NCI-H82 treated with DMSO at 0.1 percent for 48 hours (cell line): ENCODE results near the gene CLDN14.

Experiments
- DNase-seq: peaks from one replicate; lab custom pipeline; 2025; ENCODE audit not compliant: unreplicated experiment; lab: John Stamatoyannopoulos, UW

Gene CLDN14, protein sequence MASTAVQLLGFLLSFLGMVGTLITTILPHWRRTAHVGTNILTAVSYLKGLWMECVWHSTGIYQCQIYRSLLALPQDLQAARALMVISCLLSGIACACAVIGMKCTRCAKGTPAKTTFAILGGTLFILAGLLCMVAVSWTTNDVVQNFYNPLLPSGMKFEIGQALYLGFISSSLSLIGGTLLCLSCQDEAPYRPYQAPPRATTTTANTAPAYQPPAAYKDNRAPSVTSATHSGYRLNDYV

DNA sequence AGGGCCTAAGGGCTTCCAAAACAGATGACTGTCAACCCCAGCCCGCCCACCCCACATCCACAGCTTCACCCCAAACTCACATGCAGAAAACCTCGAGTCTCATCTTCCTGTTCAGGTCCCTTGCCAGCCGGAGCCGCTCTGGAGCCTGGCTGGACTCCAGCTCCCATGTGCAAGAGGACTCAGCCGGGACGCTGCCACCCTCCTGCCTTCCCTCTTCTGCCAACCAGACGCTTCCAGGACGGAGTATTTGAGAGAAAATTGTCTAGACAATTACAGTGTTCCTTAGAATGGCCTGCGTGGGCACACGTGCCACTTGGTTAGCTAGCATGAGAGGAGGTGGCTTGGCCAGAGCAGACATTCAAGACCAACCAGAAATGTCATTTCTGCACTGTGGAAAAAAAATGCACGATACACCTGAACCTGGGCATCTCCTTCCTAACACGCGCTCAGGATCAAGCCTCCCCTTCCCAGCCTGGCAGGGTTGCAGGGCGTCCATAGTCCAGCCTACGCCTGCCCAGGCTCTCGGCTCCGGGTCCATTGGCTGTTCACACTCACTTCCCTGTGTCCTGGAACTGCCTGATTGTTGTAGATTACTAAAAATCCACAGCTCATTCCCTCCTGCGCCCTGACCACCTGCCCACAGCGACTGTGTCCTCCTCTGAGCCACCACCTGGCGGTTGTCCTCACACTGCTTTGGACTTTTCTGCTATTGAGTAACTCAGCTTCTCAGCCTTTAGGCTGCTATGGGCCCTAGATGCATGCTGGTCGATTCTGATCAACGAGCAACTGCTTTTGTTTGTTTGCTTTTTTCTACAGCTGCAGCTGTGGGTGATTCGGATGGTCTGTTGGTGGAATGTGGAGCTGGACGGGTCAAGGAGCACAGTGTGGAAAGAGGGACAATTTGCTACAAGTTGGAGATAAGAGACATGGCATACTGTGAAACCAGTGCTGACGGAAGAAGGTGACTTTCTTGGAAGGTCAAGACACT lies at the start of gene CLDN14:
CLDN14 (minus strand) TSS at position 708 of the 988 bp plus-strand sequence. CDS start 18,427 bp downstream, outside the sequence.
- DNase-seq = no peak

DNA sequence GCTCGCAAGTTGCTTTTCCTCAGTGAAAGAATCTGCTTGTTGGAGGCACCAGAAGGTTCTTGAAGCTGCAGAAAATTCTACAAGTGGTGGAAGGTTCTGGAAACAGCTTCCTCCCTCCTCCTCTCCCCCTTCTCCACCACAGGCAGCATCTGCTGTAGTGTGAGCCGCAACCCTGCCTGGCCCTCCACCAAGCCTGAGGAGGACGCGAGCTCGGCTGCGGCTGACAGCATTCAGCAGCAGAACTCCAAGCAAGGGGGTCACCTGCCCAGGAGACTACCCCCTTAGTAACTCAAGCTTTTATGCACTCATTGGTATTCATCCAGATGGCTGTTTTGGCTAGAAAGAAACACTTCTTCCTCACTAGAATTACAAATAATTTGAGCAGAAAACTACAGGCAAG lies 48.8 kb upstream of the CLDN14 start:
- DNase-seq = no peak

DNA sequence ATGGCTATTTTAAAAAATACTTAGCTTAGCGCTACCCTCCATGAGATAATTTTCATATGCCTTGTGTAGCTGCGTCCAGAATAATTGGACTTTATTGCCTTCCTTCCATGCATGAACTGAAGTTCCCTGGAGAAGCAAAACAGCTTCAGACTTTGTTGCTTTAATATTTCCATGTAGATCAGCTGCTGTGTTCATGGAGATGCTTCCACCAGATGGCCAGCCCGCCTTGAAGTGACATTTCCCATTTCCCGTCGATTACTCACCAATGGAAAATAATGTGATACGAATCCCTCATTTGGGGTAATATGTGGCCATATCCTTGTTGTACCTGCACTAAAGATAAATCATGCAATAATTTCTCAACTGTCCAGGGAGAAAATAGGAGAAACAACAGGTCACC lies 47.4 kb upstream of the CLDN14 start:
- DNase-seq = no peak

DNA sequence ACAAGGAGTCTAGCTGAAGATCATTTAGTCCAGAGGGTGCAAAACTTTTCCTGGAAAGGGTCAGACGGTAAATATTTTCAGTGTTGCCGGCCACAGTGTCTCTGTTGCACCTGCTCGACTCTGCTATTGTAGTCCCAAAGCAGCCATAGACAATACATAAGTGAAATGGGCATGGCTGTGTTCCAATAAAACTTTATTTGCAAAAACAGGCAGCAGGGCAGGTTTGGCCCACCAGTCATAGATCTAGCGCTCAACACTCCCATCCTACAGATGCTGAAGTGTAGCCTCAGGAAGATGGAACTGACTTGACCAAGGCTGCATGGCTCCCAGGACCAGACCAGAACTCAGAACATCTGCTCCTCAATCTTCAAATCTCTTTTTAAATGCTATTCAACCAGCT lies 46.2 kb upstream of the CLDN14 start:
- DNase-seq = no peak

DNA sequence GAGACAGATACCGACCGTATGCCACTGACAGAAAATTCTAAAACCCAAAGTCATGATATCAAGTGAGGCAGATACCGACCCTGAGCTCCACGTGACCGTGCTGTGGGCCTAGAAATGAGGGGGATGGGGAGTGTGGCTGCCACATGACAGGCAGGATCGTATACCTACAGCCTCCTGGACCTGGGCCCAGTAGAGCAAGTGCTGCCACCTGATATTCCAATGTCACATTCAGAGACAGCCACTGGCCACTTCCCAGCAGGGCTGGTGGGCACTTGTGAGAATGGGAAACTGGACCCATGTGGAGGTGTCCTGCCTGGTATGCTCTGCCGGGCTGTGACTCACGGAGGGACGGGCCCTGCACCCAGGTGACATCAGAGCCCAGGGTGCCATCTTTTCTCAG lies 44.6 kb upstream of the CLDN14 start:
- no peak for DNase-seq

DNA sequence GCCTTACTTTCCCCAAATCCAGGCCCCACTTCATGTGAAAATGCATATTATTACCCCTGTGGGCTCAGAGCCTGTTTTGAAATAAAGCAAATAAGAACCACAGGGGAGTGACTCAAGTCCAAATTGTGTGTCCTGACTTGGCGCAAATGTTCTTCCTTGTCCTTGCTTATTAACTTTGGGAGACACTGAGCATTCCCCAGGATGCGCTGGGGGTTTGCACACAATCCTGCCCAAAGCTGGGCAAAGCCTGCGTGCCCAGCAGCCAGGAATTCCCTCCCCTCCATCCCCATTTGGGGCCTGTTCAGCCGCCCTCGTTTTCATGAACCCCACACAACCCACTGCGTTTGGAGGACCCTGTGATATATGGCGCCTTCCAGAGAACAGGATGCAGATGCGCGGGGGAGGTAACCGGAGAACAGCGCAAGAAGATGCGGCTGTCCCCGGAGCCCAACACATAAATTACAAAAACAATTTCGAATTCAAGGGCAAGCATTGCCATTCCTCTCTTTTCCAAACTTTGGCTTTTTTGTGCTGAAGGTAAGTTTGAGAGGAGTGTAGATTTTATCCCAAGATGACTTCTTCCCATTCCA lies 42.4 kb upstream of the CLDN14 start:
- no peak for DNase-seq

DNA sequence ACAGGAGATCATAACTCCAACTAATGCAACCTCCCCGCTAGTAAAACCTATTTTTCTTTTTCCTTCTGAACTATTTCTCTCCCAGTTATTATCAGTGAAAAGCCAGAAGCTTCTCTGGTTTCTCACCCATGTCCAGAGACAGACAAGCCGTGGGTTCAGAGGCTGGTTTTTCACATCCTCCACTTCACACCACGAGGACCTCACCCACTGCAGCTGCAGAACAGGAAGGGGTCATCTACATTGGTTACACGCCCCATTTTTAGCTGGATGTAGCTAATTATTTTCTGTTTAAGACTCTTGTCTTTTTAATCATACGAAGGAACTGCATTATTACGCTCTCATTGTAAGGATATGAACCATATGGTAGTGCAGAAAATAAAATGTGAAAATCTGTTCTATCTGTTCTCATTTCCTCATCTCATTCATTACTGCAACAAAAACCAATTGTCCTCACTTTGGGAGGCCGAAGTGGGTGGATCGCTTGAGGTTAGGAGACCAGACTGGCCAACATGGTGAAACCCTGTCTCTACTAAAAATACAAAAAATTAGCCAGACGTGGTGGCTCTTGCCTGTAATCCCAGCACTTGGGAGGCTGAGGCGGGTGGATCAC lies 39.1 kb upstream of the CLDN14 start:
- DNase-seq = no peak

DNA sequence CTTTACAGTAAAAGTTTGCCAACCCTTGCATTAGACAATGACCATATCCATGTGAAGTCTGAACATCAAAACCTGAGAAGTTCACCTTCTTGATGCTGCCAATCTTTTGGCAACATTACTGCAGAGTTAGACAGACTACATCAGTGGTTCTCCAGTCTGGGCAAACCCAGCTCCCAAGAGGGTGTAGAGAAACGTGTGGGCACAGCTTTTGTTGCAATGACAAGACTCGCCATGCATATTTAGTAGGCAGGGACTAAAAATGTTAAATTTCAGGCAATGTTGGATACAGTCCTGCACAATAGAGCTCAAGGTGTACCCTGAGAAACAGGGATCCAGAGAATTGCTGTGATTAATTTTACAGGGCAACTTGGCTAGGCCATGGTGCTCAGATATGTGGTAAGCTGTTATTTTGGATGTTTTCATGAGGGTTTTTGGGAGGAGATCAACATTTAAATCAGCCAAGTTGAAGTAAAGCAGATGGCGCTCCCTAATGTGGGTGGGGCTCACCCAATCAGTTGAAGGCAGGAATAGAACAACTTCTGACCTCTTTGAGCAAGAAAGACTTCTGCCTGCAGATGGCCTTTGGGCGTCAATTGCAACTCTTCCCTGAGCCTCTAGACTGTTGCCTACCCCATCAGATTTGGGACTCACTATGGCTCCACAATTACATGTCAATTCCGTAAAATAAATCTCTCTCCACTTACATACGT lies 37.6 kb upstream of the CLDN14 start:
- no peak for DNase-seq

DNA sequence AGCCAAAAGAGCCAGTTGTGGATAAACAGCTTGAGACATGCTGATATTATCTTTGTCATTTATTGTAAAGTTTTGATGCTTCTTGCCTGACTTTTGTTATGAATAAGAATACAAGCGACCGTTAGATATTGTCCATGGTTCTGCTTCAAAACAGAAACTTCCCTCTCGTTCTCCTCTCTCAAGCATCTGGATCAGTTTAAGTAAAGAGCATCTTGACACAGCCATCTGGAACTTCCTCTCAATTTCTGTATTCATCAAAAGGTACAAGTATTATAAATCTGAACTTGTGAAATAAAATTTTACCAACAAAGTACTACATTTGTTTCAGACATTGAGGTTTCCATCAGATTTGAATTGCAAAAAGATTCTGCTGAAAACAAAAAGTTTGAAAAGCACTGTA lies 36.4 kb upstream of the CLDN14 start:
- no peak for DNase-seq

DNA sequence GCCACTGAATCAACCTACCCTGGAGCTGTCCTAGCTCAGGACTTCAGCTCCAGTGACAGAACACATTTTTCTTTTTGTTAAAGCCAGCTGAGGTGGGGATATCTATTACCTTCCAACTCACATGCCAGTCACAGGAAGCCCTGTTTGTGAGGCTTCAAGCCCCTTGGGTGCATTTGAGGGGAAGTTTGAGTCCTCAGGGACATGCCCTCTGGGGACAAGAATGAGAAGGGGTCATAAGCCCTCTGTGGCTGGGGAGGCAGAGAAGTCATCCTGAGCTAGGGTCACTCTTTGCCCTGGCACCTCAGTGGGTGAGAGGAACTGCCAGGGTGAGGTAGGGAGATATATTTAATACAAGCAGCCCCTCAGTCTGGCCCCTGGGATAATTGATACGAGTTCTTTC lies 33.5 kb upstream of the CLDN14 start:
- no peak for DNase-seq

DNA sequence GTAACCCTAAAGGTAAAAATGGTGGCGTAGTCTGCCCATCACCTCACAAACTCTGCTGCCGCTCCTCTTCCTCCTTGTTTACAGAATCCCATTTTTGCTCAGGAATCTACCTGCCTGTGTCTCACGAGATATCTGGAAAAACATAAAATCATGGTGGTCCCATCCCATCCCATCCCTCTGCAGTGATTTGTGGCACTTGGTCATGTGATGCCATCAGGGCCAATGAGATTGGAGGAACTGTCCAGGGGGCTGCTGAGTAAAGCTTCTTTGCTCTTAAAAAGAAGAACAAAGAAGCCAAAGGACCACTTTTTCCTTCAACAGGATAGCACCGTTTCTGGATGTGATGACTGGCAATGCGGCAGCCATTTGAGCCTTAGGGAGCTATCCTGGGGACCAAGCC lies 33.0 kb upstream of the CLDN14 start:
- no peak for DNase-seq

DNA sequence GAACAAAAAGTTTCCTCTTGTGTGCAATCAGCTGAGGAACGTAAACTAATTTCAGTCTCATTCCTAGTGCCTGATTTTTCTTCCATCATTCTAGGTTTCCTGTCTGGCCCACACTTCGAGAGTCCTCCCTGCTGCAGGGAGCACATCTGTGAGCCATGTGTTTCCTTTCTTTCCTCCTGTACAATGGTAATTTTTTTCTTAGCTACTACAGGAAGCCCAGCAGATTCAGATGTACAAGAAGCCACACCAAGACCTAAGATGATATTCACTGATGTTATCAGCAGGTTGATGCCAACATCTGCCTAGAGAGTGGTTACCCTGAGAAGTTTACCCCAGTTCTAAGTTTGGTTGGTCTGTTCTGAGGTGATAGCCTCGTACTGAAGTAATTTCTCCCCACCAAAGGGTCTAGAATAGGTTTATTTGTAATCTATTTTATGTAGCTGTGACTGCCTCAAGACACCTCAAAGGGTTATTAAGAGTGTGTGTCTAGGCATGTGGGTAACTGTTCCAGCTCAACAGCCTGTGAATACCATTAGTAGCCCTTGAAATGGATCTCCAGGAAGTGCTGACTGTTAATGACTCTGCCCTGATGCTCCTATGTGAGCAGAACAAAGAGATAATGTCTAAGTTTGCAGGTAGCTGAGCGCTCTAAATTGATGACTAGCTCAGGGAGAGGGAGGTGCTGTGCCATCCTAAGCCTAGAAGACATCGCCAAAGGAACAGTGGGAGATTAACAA lies 31.7 kb upstream of the CLDN14 start:
- DNase-seq = no peak

DNA sequence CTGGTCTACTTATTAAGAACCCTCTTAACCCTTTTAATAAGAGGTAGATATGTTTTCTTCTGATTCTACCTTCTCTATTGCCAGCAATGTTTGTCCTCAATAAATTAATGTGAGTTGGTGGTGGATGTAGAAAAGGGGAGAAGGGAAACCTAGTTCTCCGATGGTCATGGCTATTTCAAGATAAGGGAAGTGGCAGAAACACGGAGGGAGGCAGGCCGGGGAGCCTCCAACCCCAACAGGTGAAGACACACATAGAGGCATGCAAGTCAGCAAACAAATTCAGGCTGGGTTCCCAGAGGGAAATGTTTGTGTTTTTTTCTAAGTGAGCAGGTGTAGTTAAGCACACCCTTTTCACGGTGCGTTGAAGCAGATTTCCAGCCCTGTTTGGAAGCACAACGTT lies 31.0 kb upstream of the CLDN14 start:
- DNase-seq = no peak

DNA sequence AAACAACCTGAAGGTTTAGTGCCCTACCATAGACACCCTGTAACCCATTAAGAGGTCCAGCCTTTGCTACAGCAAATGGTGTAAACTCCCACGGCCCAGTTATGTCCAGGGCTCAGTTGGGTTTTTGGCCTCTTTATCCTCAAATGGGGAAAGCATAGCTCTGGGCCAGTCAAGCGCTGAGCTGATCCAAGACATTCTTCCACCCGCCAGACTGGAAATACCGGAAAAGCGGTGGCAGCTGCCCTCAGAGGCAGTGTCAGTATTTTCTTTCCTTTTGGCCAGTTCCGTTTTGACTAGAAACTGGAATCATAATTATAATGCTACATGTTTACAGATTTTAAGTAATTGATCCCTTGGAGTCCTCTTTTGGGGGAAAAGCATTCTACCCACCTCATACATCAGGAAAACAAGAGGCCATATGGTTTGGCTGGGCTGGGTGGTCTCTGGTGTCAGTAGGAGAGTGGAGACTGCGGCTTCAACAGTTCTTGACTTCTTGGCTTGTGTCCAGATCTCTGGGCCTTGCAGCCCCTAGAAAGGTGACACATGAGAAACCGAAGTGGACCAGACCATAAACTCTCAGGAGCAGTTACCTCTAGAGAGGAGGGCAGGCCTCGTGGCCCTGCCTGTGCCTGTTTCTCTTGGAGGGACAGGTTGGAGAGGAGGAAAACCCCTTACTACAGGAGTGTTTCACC lies 30.2 kb upstream of the CLDN14 start:
- no peak for DNase-seq

DNA sequence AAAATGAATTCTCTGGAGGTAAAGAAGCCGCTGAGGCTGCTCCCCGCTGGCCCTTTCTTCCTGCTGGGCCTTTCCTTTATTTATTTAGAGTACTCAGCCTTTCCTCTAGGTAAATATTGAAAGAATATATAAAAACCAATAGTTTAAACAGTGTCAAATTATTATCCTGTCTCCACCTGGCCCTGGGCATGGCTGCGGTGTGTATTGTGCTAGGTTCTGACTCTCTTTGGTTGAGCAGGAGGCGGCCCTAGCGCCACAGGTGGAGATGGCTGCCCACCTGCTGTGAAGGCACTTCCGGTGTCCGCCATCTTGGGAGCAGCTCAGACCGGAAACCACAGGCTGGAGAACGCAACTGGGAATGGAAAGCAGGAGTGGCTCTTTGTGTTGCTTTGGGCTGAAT lies 29.0 kb upstream of the CLDN14 start:
- no peak for DNase-seq

DNA sequence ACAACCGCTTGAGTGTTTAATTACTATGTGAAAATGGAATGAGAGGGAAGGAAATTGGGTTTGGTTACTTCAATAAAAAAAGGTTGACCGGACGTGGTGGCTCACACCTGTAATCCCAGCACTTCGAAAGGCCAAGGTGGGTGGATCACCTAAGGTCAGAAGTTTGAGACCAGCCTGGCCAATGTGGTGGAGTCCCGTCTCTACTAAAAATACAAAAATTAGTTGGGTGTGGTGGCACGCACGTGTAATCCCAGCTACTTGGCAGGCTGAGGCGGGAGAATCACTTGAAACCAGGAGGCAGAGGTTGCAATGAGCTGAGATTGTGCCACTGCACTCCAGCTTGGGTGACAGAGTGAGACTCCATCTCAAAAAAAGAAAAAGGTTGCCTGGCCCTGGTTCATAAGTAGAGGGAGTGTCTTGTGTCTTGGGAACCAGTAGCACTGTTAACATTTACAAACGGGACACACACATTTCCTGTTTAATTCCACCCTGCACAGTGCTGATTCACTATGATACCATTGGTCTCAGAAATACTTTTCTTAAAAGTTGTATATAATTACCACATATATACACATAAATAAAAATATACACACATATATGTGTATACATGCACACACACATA lies 27.6 kb upstream of the CLDN14 start:
- DNase-seq = no peak

DNA sequence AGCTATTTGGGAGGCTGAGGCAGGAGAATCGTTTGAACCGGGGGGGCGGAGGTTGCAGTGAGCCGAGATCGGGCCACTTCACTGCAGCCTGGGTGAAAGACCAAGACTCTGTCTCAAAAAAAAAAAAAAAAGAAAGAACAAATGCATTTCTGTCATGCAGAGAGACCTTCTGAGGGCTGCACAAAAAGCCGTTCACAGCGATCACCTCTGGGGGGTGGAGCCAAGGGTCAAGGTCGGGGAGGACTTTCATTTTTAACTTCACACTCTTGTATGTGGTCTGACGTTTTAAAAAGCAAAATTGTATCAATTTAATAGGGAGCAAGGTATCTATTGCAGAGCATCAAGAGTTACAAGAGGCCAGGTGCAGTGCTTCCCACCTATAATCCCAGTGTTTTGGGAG lies 26.6 kb upstream of the CLDN14 start:
- no peak for DNase-seq

DNA sequence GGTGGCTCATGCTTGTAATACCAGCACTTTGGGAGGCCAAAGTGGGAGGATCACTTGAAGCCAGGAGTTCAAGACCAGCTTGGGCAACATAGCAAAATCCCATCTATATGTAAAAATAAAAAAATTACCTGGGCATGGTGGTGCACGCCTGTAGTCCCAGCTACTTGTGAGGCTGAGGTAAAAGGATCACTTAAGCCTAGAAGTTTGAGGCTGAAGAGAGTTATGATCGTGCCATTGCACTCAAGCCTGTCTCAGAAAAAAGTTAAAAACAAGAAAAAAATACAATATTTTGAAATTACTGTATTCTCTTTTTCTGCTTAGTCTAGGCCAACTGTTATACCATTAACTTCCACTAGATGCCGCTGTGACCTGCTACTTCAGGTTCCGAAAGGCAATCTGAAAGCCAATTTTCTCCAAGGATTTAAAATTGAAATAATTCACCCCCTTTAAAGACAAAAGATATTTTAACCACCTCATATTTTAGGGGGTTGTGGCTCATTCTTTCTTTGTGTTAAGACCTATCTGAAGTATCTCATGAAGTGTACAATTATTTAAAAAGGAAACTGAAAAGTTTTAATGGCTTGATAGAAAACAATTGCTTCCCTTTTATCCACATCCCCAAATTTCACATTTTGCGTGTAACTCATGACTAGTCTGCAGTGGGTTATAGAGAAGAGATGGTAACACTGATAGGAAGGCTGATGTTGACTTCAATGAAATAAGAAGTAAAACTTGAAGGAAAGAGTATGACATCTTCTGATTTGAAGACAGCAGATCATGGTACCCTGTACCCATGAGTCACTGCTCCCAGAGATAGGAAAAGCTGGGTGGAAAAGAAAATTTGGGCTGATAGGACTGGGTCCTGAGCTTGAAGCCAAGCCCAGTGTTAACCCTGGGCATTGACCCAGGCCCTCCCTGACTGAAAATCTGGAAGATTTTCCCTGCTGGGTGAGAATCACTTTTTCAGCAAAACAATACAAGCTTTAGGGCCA lies 24.4 kb upstream of the CLDN14 start:
- DNase-seq = no peak
